Liver (tissue), 9 donors: ENCODE measurements around the gene SLITRK3. TPM values are rescaled to one million over a fixed set of nuclear protein-coding genes. Genes with fewer than 3 reads are reported as not detected.
"Not testable (repeated sequence)": the region's sequence is repeated elsewhere in the genome, so short reads cannot be mapped to it uniquely, and the experiment has no call there.

ENCODE experiments used
- DNase-seq: peaks from one replicate; pipeline ENCODE4 v3.0.0-alpha.2; 2017; ENCODE audit warnings: low spot score
- H3K27ac ChIP-seq, 2 donors: one replicate each; pipeline ENCODE4 v1.7.0; 2013; ENCODE audit warnings: inconsistent platforms in 2 of 2, low read length in 2 of 2, control low read depth in 1 of 2, low read depth in 1 of 2, mild to moderate bottlenecking in 1 of 2
- H3K27me3 ChIP-seq, 4 donors: one replicate each; pipeline versions ENCODE4 v1.6.1 to v1.7.0; 2013; ENCODE audit warnings: low read length in 3 of 4, inconsistent platforms in 1 of 4, mild to moderate bottlenecking in 1 of 4, moderate library complexity in 1 of 4; ENCODE audit not compliant: control insufficient read depth in 4 of 4, insufficient read depth in 4 of 4
- H3K36me3 ChIP-seq, 4 donors: one replicate each; pipeline versions ENCODE4 v1.6.1 to v1.7.0; 2013; ENCODE audit warnings: low read length in 3 of 4, mild to moderate bottlenecking in 3 of 4, low read depth in 1 of 4, moderate library complexity in 1 of 4; ENCODE audit not compliant: control insufficient read depth in 4 of 4, insufficient read depth in 3 of 4
- H3K4me1 ChIP-seq, 4 donors: one replicate each; pipeline versions ENCODE4 v1.6.1 to v1.7.0; 2013; ENCODE audit warnings: low read length in 3 of 4, mild to moderate bottlenecking in 3 of 4, moderate library complexity in 1 of 4; ENCODE audit not compliant: control insufficient read depth in 4 of 4, insufficient read depth in 4 of 4
- H3K4me3 ChIP-seq, 3 donors: one replicate each; pipeline versions ENCODE4 v1.6.1 to v1.7.0; 2013; ENCODE audit warnings: low read length in 3 of 3, control low read depth in 1 of 3, low read depth in 1 of 3, mild to moderate bottlenecking in 1 of 3
- H3K9ac ChIP-seq, 2 donors: one replicate each; pipeline ENCODE4 v1.7.0; 2013; ENCODE audit warnings: low read length in 2 of 2, mild to moderate bottlenecking in 2 of 2, moderate library complexity in 2 of 2, control low read depth in 1 of 2, low read depth in 1 of 2
- H3K9me3 ChIP-seq, 4 donors: one replicate each; pipeline versions ENCODE4 v1.6.1 to v1.7.0; 2013; ENCODE audit warnings: low read length in 3 of 4; ENCODE audit not compliant: control insufficient read depth in 4 of 4
- EGR1 ChIP-seq, 2 donors: IDR thresholded peaks; 2 replicates each; pipeline ENCODE4 v1.6.1; 2016 to 2018; ENCODE audit warnings: antibody characterized with exemption in 2 of 2, low read depth in 2 of 2
- FOXA1 ChIP-seq: IDR thresholded peaks from 2 replicates; pipeline ENCODE4 v1.6.1; 2016; ENCODE audit warnings: antibody characterized with exemption
- FOXA2 ChIP-seq: IDR thresholded peaks from 2 replicates; pipeline ENCODE4 v1.6.1; 2016; ENCODE audit warnings: antibody characterized with exemption
- GABPA ChIP-seq, 2 donors: IDR thresholded peaks in 1 of 2; conservative IDR thresholded peaks in 1 of 2; 2 replicates each; pipeline ENCODE4 v1.6.1; 2016; ENCODE audit warnings: antibody characterized with exemption in 2 of 2, mild to moderate bottlenecking in 1 of 2, moderate library complexity in 1 of 2
- HNF4A ChIP-seq, 2 donors: conservative IDR thresholded peaks; 2 replicates each; pipeline ENCODE4 v1.6.1; 2016; ENCODE audit warnings: antibody characterized with exemption in 2 of 2, mild to moderate bottlenecking in 2 of 2
- HNF4G ChIP-seq: IDR thresholded peaks from 2 replicates; pipeline ENCODE4 v1.6.1; 2016; ENCODE audit warnings: antibody characterized with exemption
- JUND ChIP-seq, 2 donors: IDR thresholded peaks; 2 replicates each; pipeline ENCODE4 v1.6.1; 2016; ENCODE audit warnings: antibody characterized with exemption in 2 of 2
- NR2F2 ChIP-seq: IDR thresholded peaks from 2 replicates; pipeline ENCODE4 v1.6.1; 2016; ENCODE audit warnings: antibody characterized with exemption
- RAD21 ChIP-seq, 2 donors: IDR thresholded peaks; 2 replicates each; pipeline ENCODE4 v1.6.1; 2016; ENCODE audit warnings: antibody characterized with exemption in 2 of 2, mild to moderate bottlenecking in 2 of 2
- RXRA ChIP-seq, 2 donors: IDR thresholded peaks; 2 replicates each; pipeline ENCODE4 v1.6.1; 2017 to 2018; ENCODE audit warnings: antibody characterized with exemption in 2 of 2, mild to moderate bottlenecking in 1 of 2
- SP1 ChIP-seq: IDR thresholded peaks from 2 replicates; pipeline ENCODE4 v1.6.1; 2018; ENCODE audit warnings: antibody characterized with exemption, mild to moderate bottlenecking
- TAF1 ChIP-seq: conservative IDR thresholded peaks from 2 replicates; pipeline ENCODE4 v1.6.1; 2016; ENCODE audit warnings: antibody characterized with exemption, mild to moderate bottlenecking
- YY1 ChIP-seq: IDR thresholded peaks from 2 replicates; pipeline ENCODE4 v1.6.1; 2016; ENCODE audit warnings: antibody characterized with exemption, mild to moderate bottlenecking
- WGBS: extraction: QIAGEN DNeasy Blood & Tissue Kit; methylation state at CpG from one replicate; pipeline ENCODE4 v1.1.7; 2013; 5-methylcytosine and 5-hydroxymethylcytosine counted together
- polyA plus RNA-seq, 2 donors: library from polyadenylated mRNA; stranded (reverse) in 1 of 2; unstranded in 1 of 2; fragments of 200-250 nt in 1 of 2; fragments of >200 nt in 1 of 2; fragmentation: Nextera tagmentation in 1 of 2; extraction: Ambion mirVana in 1 of 2; gene quantifications; one replicate each; pipeline versions ENCODE4 v1.2.1 to v1.2.3, GENCODE V29; 2013 to 2015
- total RNA-seq, 2 donors: library from RNA; depleted of rRNA; stranded (reverse); fragments of >200 nt; gene quantifications; one replicate each; pipeline ENCODE4 v1.2.3, GENCODE V29; 2014
- TF ChIP-seq, protein P1 (sequence below): IDR thresholded peaks from 2 replicates; pipeline ENCODE4 v1.6.1; 2016; ENCODE audit warnings: antibody characterized with exemption
- TF ChIP-seq, protein P2 (sequence below): IDR thresholded peaks from 2 replicates; pipeline ENCODE4 v1.6.1; 2016; ENCODE audit warnings: antibody characterized with exemption
- TF ChIP-seq, protein P3 (sequence below): IDR thresholded peaks from 2 replicates; pipeline ENCODE4 v1.6.1; 2016; ENCODE audit warnings: antibody characterized with exemption
- TF ChIP-seq, protein P4 (sequence below): IDR thresholded peaks from 2 replicates; pipeline ENCODE4 v1.6.1; 2016; ENCODE audit warnings: antibody characterized with exemption, mild to moderate bottlenecking
- TF ChIP-seq, protein P5 (sequence below): fragments of 150-350 bp; IDR thresholded peaks from 2 replicates; pipeline ENCODE4 v1.5.1; 2017; ENCODE audit warnings: improper control_type of control experiment, low read depth, low read length; ENCODE audit not compliant: missing input control
- donor health status: healthy.
- donor health status: healthy.
- donor health status: healthy.
- donor health status: healthy.
- donor health status: healthy.

The SLITRK3 gene
- total and polyA plus RNA-seq, 4 donors: 0.05 to 4.2 (median 1.9) TPM

DNA sequence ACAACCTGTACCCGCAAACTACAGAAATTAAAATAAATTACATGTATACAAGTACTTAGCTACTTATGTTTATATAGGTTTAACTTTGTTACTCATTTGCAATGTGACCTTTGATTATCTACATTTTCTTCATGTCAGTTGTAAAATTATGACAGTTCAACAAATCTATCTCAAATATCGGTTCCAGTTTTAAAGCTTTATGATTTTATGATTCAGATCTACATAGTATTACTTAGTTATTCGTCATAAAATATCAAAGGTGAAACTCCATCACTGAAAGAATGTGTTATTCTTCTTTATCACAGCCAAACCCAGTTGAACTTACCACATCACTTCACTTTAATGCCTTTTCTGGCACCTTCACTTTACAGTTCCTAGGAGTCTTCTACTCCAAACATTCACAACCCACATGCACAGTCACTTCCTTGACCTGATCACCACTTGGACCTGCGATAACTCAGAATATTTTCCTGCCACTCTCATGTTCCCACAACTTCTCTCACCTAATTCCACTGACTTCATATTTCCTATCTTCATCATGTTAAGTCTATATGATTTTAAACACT lies 47.2 kb downstream of the SLITRK3 start:
- no peaks in the 10 kb centered on the region for H3K36me3 ChIP-seq
- H3K4me1 ChIP-seq: no peaks in the 10 kb centered on the region
- no peaks in the 10 kb centered on the region for H3K27me3 ChIP-seq
- no peak overlapping the region for H3K4me3 ChIP-seq
- H3K9me3 ChIP-seq: no peaks in the 10 kb centered on the region
- WGBS: 93% methylated on average over 4 of the region's 4 CpGs
- DNase-seq: no peak
- no peak for TF ChIP-seq JUND (IDR thresholded peaks at IDR 0.05)
- no peak for TF ChIP-seq TAF1
- TF ChIP-seq, protein P1, sequence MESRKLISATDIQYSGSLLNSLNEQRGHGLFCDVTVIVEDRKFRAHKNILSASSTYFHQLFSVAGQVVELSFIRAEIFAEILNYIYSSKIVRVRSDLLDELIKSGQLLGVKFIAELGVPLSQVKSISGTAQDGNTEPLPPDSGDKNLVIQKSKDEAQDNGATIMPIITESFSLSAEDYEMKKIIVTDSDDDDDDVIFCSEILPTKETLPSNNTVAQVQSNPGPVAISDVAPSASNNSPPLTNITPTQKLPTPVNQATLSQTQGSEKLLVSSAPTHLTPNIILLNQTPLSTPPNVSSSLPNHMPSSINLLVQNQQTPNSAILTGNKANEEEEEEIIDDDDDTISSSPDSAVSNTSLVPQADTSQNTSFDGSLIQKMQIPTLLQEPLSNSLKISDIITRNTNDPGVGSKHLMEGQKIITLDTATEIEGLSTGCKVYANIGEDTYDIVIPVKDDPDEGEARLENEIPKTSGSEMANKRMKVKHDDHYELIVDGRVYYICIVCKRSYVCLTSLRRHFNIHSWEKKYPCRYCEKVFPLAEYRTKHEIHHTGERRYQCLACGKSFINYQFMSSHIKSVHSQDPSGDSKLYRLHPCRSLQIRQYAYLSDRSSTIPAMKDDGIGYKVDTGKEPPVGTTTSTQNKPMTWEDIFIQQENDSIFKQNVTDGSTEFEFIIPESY: no peak
- TF ChIP-seq GABPA (IDR thresholded peaks at IDR 0.05 in 1 of 2, conservative IDR thresholded peaks at IDR 0.05 in 1 of 2): no peak
- no peak for TF ChIP-seq RXRA (IDR thresholded peaks at IDR 0.05)
- no peak overlapping the region for H3K27ac ChIP-seq
- no peak overlapping the region for H3K9ac ChIP-seq

DNA sequence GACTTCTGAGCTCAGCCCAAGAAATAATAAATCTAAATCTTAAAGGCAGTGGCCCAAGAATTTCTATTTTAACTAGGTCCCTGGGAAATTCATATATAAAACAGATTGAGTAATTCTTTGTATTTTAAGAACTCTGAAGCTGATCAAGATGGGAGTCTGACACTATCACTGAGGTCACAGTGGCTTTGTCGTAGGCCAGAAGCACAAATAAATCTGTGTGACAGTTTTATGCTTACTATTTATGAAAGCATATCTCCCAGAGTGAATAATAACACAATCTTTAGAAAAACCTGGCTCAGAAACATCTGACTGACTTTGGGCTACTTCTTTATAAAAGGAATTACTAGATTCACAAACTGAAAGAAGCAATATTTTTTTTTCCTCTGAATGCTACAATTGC lies 51.9 kb downstream of the SLITRK3 start:
- Histone ChIP-seq H3K9me3 (no peaks in the 10 kb centered on the region), H3K4me1 (no peaks in the 10 kb centered on the region), H3K27me3 (no peaks in the 10 kb centered on the region), H3K36me3 (no peaks in the 10 kb centered on the region), H3K9ac (no peak overlapping the region), H3K27ac (no peak overlapping the region), H3K4me3 (no peak overlapping the region)
- 76% methylated on average over 1 of the region's 1 CpG for WGBS
- no peak for DNase-seq
- TF ChIP-seq NR2F2 (no peak), EGR1 (IDR thresholded peaks at IDR 0.05; ENCODE audit: low read depth in 2 of 2) (no peak), RXRA (IDR thresholded peaks at IDR 0.05) (no peak), YY1 (no peak), RAD21 (IDR thresholded peaks at IDR 0.05) (no peak), TAF1 (no peak), HNF4A (conservative IDR thresholded peaks at IDR 0.05) (no peak), JUND (IDR thresholded peaks at IDR 0.05) (no peak), HNF4G (no peak), SP1 (no peak), GABPA (IDR thresholded peaks at IDR 0.05 in 1 of 2, conservative IDR thresholded peaks at IDR 0.05 in 1 of 2) (no peak), FOXA2 (no peak), FOXA1 (no peak)
- TF ChIP-seq, protein P2, sequence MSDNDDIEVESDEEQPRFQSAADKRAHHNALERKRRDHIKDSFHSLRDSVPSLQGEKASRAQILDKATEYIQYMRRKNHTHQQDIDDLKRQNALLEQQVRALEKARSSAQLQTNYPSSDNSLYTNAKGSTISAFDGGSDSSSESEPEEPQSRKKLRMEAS: no peak
- TF ChIP-seq, protein P3, sequence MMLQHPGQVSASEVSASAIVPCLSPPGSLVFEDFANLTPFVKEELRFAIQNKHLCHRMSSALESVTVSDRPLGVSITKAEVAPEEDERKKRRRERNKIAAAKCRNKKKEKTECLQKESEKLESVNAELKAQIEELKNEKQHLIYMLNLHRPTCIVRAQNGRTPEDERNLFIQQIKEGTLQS: no peak
- TF ChIP-seq, protein P4, sequence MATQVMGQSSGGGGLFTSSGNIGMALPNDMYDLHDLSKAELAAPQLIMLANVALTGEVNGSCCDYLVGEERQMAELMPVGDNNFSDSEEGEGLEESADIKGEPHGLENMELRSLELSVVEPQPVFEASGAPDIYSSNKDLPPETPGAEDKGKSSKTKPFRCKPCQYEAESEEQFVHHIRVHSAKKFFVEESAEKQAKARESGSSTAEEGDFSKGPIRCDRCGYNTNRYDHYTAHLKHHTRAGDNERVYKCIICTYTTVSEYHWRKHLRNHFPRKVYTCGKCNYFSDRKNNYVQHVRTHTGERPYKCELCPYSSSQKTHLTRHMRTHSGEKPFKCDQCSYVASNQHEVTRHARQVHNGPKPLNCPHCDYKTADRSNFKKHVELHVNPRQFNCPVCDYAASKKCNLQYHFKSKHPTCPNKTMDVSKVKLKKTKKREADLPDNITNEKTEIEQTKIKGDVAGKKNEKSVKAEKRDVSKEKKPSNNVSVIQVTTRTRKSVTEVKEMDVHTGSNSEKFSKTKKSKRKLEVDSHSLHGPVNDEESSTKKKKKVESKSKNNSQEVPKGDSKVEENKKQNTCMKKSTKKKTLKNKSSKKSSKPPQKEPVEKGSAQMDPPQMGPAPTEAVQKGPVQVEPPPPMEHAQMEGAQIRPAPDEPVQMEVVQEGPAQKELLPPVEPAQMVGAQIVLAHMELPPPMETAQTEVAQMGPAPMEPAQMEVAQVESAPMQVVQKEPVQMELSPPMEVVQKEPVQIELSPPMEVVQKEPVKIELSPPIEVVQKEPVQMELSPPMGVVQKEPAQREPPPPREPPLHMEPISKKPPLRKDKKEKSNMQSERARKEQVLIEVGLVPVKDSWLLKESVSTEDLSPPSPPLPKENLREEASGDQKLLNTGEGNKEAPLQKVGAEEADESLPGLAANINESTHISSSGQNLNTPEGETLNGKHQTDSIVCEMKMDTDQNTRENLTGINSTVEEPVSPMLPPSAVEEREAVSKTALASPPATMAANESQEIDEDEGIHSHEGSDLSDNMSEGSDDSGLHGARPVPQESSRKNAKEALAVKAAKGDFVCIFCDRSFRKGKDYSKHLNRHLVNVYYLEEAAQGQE: no peak
- TF ChIP-seq, protein P5, sequence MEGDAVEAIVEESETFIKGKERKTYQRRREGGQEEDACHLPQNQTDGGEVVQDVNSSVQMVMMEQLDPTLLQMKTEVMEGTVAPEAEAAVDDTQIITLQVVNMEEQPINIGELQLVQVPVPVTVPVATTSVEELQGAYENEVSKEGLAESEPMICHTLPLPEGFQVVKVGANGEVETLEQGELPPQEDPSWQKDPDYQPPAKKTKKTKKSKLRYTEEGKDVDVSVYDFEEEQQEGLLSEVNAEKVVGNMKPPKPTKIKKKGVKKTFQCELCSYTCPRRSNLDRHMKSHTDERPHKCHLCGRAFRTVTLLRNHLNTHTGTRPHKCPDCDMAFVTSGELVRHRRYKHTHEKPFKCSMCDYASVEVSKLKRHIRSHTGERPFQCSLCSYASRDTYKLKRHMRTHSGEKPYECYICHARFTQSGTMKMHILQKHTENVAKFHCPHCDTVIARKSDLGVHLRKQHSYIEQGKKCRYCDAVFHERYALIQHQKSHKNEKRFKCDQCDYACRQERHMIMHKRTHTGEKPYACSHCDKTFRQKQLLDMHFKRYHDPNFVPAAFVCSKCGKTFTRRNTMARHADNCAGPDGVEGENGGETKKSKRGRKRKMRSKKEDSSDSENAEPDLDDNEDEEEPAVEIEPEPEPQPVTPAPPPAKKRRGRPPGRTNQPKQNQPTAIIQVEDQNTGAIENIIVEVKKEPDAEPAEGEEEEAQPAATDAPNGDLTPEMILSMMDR: no peak
- TF ChIP-seq, protein P1: no peak

DNA sequence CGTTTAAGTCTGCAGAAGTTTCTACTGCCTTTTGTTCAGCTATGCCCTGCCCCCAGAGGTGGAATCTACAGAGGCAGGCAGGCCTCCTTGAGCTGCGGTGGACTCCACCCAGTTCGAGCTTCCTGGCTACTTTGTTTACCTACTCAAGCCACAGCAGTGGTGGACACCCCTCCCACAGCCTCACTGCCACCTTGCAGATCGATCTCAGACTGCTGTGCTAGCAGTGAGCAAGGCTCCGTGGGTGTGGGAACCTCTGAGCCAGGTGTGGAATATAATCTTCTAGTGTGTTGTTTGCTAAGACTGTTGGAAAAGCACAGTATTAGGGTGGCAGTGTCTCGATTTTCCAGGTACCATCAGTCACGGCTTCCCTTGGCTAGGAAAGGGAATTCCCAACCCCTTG lies 56.3 kb downstream of the SLITRK3 start:
- not testable (repeated sequence) for DNase-seq

More for the DNA sequence above, 56.3 kb downstream of the SLITRK3 start:
- H3K27ac ChIP-seq, H3K27me3 ChIP-seq, H3K36me3 ChIP-seq, H3K4me1 ChIP-seq, H3K4me3 ChIP-seq, H3K9ac ChIP-seq, H3K9me3 ChIP-seq: not testable (repeated sequence)
- WGBS: 77% methylated on average over 7 of the region's 7 CpGs
